BE2C (cell line): Measurements from ENCODE around the gene TUBB4B.
A peak's percentile ranks its signal among the peaks of the same experiment; 100 is the strongest.
"Not testable (repeated sequence)": the region's sequence is repeated elsewhere in the genome, so short reads cannot be mapped to it uniquely, and the experiment has no call there.

ENCODE experiments used
- DNase-seq: peaks from one replicate; pipeline ENCODE4 v3.0.0-alpha.2; 2020
- H3K27me3 ChIP-seq: fragments of 250-450 bp; sonication (Bioruptor Pico); 2 replicates; pipeline ENCODE4 v1.5.1; 2020; ENCODE audit warnings: mild to moderate bottlenecking
- H3K36me3 ChIP-seq: fragments of 250-450 bp; sonication (Bioruptor Pico); 2 replicates; pipeline ENCODE4 v1.5.1; 2020; ENCODE audit warnings: mild to moderate bottlenecking
- H3K4me1 ChIP-seq: fragments of 250-450 bp; sonication (Bioruptor Pico); 2 replicates; pipeline ENCODE4 v1.5.1; 2020
- H3K4me3 ChIP-seq: 2 replicates; pipeline ENCODE4 v1.5.1; 2011; ENCODE audit warnings: low read depth, low read length
- H3K9me3 ChIP-seq: fragments of 250-450 bp; sonication (Bioruptor Pico); 2 replicates; pipeline ENCODE4 v1.5.1; 2020
- CTCF ChIP-seq: IDR thresholded peaks from 2 replicates; pipeline ENCODE4 v1.5.1; 2012; ENCODE audit warnings: mild to moderate bottlenecking, low read depth, low read length

The TUBB4B gene

DNA sequence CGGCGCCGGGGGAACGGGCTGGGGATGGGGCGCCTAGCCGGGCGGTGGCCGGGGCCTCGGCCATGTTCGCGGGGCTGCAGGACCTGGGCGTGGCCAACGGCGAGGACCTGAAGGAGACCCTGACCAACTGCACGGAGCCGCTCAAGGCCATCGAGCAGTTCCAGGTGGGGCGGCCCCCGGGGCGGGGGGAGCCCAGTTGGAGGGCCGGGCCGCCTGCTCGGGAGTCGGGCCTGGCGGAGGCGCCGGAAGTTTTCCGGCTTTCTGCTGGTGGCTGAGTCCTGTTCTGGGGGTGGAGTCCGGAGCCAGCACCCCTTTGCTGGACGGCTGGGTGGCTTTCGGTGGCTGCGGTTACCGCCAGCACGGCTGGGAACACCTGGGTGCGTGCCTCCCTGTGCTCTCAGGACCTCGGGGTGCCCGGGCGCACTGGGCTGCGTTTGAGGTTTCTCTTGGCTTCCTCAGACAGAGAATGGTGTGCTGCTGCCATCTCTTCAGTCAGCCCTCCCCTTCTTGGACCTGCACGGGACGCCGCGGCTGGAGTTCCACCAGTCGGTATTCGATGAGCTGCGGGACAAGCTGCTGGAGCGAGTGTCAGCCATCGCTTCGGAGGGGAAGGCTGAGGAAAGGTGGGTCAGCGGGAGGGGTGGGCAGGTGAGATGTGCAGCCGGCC, 14.5 kb downstream of the TUBB4B start:
- no peak for TF ChIP-seq CTCF
- Histone ChIP-seq H3K36me3 (peaks cover 19% of the 10 kb centered on the region), H3K9me3 (no peaks in the 10 kb centered on the region), H3K27me3 (no peaks in the 10 kb centered on the region), H3K4me1 (peaks cover 4% of the 10 kb centered on the region), H3K4me3 (peak overlapping the region; percentile 93)
- no peak for DNase-seq

DNA sequence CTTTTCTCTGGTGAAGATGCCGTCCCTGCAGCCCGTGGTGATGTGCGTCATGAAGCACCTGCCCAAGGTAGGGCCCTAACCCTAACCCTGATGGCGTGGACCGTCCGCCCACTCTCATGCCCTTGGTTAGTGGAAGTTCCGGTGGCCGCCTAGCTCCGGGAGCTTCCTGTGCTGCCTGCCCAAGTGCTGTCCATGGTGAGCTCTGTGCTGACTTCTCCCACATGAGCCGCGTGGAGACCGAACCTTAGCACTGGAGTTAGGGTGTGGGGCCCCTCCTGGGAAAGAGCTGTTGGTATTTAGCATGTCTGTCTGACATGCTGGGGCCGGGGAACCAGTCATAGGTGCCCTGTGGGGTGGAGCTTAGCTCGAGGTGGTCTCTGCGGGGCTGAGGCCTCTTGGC, 15.3 kb downstream of the TUBB4B start:
- Histone ChIP-seq H3K27me3 (no peaks in the 10 kb centered on the region), H3K4me1 (peaks cover 4% of the 10 kb centered on the region), H3K9me3 (no peaks in the 10 kb centered on the region), H3K4me3 (peak overlapping the region; percentile 93), H3K36me3 (peaks cover 19% of the 10 kb centered on the region)
- TF ChIP-seq CTCF: no peak
- DNase-seq: no peak

DNA sequence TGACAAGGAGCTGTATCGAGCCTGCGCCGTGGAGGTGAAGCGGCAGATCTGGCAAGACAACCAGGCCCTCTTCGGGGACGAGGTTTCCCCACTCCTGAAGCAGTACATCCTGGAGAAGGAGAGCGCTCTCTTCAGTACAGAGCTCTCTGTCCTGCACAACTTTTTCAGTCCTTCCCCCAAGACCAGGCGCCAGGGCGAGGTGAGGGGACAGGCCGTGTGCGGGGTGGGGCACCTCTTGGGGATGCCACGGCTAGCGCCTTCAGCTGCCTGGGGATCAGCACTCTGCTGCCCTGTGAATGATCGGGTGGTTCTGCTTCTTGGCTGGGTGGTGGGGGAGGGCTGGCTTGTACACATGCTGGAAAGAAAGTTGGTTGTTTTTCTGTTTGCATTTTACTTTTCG, 15.8 kb downstream of the TUBB4B start:
- no peaks in the 10 kb centered on the region for H3K27me3 ChIP-seq
- DNase-seq: no peak
- no peak for TF ChIP-seq CTCF
- H3K36me3 ChIP-seq: peaks cover 19% of the 10 kb centered on the region
- H3K4me3 ChIP-seq: no peak overlapping the region; the same call in 1 of the 2 replicates
- peaks cover 4% of the 10 kb centered on the region for H3K4me1 ChIP-seq
- no peaks in the 10 kb centered on the region for H3K9me3 ChIP-seq

DNA sequence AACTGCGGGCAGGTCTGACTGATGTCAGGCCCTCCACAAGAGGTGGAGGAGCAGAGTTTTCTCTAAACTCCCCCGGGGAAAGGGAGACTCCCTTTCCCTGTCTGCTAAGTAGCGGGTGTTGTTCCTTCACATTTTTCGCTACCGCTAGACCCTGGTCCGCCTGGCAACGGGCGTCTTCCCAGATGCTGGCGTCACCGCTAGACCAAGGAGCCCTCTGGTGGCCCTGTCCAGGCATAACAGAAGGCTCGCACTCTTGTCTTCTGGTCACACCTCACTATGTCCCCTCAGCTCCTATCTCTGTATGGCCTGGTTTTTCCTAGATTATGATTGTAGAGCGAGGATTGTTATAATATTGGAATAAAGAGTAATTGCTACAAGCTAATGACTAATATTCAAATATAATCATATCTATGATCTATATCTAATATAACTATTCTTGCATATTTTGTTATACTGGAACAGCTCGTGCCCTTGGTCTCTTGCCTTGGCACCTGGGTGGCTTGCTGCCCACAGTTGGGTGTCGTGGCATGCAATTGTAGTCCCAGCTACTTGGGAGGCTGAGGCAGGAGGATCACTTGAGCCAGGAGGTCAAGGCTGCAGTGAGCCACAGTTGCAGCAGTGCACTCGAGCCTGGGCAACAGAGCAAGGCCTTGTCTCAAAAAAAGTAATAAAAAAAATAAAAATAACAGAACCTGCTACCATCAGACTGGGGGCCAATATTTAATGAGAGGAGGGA, 21.3 kb downstream of the TUBB4B start:
- peaks cover 30% of the 10 kb centered on the region for H3K36me3 ChIP-seq
- TF ChIP-seq CTCF: peak; percentile 47
- peak; percentile 54 for DNase-seq
- not testable (repeated sequence) for H3K4me1 ChIP-seq, H3K4me3 ChIP-seq, H3K27me3 ChIP-seq, H3K9me3 ChIP-seq

DNA sequence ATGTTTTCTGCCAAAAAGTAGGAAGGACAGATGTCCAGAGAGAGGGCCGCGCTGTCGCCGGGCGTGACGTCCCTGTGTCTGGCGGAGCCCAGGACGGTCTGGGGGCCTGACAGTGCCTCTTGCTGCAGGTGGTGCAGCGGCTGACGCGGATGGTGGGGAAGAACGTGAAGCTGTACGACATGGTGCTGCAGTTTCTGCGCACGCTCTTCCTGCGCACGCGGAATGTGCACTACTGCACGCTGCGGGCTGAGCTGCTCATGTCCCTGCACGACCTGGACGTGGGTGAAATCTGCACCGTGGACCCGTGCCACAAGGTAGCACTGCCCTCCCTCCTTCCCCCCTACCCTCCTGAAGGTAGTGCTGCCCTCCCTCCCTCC, 21.8 kb downstream of the TUBB4B start:
- no peak for TF ChIP-seq CTCF
- no peak for DNase-seq
- Histone ChIP-seq H3K4me1 (no peaks in the 10 kb centered on the region), H3K4me3 (no peak overlapping the region), H3K9me3 (no peaks in the 10 kb centered on the region), H3K36me3 (peaks cover 33% of the 10 kb centered on the region), H3K27me3 (no peaks in the 10 kb centered on the region)

DNA sequence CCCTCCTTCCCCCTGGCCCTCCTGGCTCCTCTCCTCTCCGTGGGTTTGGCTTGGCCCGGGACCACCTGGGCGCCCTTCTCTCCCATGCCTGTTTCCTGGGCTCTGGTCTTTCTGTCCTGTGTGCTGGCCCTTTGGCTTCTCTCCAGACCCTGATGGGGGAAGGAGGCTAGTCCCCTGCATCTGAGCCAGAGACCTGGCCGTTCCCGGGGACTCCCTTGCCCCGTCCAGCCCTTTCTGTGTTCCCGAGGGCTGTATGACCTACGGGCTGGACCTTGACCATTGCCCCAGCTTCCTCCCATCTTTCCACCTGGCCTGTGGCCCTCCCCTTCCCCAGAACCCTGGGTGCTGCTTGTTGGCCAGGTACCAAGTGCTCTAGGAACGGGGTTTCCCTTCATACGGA, 22.4 kb downstream of the TUBB4B start:
- H3K9me3 ChIP-seq: no peaks in the 10 kb centered on the region
- no peaks in the 10 kb centered on the region for H3K4me1 ChIP-seq
- H3K36me3 ChIP-seq: peaks cover 37% of the 10 kb centered on the region
- H3K27me3 ChIP-seq: no peaks in the 10 kb centered on the region
- DNase-seq: no peak
- no peak for TF ChIP-seq CTCF
- H3K4me3 ChIP-seq: no peak overlapping the region
